Esophagus muscularis mucosa (tissue), 3 donors: ENCODE measurements around the gene STUM.

Source experiments
- POLR2A ChIP-seq: fragments of 450-650 bp; IDR thresholded peaks from one replicate; pipeline ENCODE4 v1.6.1; 2017; ENCODE audit warnings: antibody characterized with exemption, moderate library complexity, mild to moderate bottlenecking, low read depth
- TF ChIP-seq, protein P1 (sequence below), 3 experiments: fragments of 200-600 bp in 2 of 3; fragments of 450-650 bp in 1 of 3; sonication (generic) in 2 of 3; IDR thresholded peaks; one replicate each; pipeline ENCODE4 v1.5.1; 2017 to 2019; ENCODE audit warnings: antibody characterized with exemption in 3 of 3, mild to moderate bottlenecking in 2 of 3, moderate library complexity in 1 of 3

DNA sequence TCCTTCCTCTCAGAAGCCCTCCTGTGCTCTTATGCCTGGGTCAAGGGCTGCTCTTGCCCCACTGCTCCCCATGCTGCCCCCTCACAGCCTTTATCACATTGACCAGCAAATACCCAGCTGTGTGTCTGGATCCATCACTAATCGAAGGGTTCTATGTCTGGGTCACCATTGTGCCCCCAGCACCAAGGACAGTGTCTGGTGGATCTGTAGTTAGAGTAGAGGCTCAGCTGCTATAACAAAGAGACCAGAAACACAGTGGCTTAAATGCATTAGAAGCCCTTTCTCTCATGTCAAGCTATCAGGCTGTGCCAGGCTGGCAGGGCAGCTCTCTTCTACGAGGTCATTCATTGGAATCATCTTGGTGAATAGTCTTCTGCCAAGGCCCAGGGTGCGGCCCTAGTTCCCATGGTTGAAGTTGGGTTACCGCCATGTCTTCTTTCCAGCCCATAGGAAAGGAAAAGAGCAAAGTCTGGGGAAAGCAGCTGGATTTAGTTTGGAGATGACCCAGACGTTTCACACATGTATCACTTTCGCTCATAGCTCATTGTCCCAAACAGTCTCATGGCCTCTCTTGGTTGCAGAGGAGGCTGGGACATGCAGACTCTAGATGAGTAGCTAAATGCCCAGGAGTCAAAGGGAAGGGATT is 32.2 kb downstream of the STUM start:
- TF ChIP-seq, protein P1, sequence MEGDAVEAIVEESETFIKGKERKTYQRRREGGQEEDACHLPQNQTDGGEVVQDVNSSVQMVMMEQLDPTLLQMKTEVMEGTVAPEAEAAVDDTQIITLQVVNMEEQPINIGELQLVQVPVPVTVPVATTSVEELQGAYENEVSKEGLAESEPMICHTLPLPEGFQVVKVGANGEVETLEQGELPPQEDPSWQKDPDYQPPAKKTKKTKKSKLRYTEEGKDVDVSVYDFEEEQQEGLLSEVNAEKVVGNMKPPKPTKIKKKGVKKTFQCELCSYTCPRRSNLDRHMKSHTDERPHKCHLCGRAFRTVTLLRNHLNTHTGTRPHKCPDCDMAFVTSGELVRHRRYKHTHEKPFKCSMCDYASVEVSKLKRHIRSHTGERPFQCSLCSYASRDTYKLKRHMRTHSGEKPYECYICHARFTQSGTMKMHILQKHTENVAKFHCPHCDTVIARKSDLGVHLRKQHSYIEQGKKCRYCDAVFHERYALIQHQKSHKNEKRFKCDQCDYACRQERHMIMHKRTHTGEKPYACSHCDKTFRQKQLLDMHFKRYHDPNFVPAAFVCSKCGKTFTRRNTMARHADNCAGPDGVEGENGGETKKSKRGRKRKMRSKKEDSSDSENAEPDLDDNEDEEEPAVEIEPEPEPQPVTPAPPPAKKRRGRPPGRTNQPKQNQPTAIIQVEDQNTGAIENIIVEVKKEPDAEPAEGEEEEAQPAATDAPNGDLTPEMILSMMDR (IDR thresholded peaks at IDR 0.05) = no peak
- no peak for TF ChIP-seq POLR2A
